Measurements from ENCODE around the gene PTGFR.

PTGFR gene, protein sequence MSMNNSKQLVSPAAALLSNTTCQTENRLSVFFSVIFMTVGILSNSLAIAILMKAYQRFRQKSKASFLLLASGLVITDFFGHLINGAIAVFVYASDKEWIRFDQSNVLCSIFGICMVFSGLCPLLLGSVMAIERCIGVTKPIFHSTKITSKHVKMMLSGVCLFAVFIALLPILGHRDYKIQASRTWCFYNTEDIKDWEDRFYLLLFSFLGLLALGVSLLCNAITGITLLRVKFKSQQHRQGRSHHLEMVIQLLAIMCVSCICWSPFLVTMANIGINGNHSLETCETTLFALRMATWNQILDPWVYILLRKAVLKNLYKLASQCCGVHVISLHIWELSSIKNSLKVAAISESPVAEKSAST

DNA sequence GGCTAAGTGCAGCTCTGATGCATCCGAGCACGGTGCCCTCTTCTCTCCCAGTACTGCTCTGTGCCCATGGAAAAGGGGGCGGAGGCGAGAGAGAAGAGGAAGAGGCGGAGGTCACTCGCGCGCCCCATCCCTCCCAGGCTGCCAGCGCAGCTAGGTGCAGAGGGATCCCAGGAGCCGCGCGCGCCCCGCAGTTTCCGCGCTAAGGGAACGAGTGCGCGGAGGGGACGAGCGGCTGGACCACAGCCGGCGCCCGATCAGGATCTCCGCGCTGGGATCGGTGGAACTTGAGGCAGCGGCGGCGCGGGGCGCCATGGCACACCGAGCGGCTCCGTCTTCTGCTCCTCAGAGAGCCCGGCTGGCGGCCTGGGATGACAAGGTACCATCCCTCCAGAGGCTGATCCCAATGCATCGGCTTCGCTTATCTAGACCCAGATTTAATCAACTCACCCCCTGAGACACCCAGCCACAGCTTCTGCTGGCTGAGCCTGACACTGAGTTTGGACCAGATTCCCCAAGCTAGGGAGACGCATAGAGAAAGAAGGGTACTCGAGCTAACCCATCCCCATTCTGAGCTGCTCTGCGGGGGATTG lies at the start of gene PTGFR:
Gene PTGFR (plus strand): TSS at position 114 of the 590 bp plus-strand sequence. CDS start 1,770 bp downstream, outside the sequence.
- ATAC-seq, result no peak

DNA sequence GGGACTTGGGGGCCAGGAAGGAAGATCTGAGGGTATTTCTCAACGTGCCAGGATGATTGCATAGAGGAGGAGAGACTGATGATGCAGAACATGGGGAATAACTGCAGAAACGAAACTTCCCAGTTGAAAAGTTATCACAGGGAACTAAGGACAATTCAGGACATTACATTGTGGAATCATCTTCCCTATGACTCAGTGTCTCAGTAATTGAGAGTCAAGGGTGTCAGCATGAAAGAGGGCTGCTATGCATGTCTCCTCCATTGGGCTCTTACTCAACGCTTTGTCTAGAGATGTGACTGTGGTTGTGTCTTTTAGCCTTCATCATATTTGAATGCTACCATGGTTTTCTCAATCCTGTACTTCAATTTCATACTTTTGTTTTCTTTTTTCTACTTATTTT lies 48.9 kb upstream of the PTGFR start:
- no peak for ATAC-seq

DNA sequence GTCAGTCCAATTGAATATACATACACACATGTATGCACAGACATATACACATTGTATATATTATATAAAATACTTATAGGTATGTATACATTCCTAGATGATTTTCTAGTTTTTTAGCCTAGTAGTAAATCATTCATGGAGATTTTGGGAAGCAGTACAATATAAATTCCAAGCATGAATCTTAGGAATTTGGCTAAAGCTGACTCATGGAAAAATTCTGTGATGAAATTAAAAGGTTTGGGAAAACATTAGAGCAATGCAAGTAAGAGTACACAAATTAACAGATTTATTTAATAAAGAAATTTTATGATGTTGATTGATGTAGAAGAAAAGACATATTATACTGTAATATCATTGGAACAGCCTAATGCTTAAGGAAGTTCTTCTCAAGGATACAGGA lies 43.7 kb upstream of the PTGFR start:
- ATAC-seq, result no peak

DNA sequence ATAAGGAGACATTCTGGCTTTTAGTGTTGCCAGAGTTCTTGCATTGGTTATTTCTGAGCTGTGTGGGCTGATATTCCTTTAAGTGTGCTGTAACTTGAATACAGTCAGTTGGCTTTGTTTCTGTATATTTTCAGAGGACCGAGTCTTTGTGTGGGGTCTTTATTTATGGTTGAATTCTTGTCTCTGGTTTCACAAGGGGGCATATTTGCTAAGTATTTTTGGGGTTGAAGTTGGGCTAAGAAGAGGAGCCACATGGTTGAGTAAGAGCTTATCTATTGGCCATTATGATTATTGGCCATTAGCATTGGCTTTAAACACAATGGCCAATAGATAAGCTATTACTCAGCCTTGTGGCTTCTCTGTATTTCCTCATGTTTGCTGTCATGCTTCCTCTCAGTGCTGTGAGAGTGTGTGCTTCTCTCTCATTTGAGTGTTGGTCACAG lies 26.3 kb upstream of the PTGFR start:
- ATAC-seq, result no peak

DNA sequence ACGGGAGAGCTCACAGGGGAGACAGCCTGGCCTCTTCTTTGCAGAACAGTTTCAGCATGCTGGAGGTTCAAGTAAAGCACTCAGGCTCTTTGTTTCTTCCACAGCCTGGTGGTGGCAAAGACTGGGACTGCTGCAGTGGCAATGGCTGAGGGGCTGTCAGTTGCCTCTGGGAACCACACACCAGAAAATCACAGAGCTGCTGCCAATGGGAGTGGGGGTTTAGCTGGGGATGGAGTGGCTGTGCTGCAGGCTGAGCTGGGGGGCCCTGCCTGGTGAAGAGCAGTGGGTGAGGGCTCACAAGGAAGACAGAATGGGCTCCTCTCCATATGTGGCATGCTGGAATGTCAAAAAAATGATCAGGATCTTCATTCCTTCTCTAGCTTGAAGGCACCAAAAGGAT lies 25.6 kb upstream of the PTGFR start:
- ATAC-seq, result no peak

DNA sequence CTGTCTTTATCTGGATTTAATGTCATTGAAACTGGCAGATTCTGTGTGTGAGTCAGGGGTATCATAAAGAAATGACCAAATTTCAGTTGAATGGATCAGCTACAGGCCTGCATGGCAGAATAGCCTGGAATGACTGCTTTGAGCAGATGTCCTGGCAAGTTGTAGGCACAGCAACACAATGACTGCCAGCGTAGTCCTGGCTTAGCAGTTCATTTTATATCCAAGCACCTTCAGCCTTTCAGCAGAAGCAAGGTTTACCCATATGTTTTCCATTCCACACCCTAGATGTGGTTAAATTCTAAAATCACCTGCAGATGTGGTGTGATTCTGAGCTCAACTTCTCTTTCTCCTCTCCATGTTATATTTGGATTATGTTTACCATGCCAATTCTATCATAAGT lies 22.3 kb upstream of the PTGFR start:
- no peak for ATAC-seq

DNA sequence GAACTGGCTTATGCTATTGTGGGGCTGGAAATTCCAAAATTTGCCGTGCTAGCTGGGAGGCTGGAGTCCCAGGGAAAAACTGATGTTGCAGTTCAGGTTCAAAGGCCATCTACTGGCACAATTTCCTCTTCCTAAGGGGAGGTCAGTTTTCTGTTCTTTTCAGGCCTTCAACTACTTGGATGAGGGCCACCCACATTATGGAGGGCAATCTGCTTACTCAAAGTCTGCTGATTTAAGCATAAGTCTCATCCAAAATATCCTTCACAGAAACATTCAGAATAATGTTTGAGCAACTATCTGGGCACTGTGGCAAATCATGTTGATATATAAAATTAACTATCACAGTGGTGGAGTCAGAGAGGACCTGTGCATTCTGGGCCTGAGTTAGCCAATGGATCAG lies 21.2 kb upstream of the PTGFR start:
- no peak for ATAC-seq

DNA sequence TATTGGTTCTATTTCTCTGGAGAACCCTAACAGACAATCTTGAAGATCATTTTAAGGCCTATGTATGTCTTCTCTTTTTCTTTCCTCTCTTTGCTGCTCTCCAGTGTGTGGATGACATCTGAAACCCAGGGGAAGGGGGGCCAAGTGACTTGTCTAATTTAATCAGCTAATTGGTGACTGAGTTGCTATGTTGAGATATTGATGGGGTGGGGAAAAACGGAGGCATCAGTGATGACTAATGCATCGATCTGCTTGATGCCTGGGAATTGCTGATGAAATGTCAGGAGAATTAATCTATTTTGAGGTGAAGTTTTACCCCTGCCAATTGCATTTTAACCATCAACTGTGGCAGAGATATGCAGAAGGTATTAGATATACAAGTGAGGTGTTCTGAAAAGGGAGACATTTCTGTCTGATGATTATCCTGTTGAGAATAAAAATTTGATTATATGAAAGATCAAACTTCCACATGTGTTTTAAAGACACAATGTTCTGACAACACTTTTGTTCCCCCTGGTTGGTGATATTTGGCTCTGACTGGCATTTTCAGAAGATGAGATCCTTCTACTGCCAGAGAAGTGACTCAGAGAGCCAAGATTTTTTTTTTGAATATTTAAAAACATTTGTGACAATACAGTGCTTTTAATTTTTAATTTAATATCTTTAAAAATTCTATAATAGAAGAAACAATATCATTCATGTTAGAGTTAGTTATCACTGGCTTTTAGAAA lies 18.7 kb upstream of the PTGFR start:
- no peak for ATAC-seq

DNA sequence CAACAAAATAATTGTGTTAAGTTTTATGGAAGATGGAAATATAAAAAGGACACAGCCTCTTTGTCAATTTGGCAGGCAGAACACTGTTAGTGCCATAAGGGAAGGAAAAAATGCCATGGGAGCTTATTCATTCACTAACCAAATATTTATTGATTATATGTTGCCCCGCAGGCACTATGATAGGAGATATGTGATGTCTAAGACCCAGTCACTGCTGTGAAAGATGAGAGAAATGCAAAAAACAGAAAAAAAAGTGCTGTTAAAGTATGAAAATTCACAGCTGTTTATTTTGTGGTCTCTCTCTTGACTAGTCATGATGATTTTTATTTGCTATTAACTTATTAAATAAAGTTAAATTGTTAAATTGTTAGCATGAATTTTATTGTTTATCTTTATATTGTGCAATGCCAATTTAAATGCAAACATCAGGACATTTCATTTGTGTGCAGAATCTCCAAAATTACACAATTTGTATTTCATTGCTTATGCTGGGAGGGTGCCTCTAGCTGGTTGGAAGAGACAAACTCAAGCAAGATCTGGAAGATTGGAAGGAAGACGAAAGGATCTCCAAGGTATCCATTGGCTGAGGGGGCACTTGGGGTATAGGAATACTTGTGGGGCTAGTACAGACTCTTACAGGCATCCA lies 17.8 kb upstream of the PTGFR start:
- ATAC-seq, result no peak

DNA sequence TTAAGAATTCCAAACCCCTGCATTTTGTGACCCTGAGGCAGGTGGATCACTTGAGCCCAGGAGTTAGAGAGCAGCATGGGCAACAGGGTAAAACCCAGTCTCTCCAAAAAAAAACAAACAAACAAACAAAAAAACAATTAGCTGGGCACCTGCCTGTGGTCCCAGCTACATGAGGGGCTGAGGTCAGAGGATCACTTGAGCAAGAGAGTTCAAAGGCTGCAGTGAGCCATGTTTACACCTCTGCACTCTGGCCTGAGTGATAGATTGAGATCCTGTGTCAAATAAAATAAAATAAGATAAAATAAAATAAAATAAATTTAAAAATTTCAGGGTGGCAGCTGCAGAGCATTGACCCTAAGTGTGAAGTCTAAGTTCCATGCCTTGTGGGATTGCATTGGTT lies 16.7 kb upstream of the PTGFR start:
- no peak for ATAC-seq

DNA sequence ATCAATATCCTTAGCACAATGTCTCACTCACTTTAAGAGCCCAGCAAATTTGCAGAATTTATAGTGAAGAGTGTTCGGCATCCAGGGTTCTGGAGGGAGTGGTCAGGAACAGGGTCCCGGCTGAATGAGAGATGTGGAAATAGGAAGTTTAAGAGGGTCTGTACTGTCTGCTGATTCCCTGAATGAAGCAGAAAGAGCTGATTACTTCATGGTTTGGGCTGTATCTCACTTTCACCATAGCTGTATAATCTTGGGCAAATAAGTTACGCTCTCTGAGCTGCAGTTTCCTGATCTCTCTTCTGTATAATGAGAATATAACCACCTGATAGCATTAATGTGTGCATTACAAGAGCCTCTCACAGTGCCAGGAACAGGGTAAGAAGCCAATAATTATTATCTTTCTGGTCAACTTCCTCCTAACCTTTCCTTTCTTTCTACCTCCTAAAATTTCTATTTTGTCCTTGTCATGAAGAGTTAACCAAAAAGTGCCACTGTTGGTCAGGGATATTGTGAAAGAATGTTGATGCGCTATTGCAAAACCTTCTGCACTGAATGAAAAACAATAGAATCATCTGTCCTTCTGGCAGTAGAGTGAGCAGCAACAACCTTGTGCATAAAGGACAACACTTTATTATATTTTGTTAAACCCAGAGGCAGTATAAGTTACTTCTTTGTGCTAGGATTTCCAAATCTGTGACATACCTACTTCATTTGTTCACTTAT lies 14.7 kb upstream of the PTGFR start:
- no peak for ATAC-seq

DNA sequence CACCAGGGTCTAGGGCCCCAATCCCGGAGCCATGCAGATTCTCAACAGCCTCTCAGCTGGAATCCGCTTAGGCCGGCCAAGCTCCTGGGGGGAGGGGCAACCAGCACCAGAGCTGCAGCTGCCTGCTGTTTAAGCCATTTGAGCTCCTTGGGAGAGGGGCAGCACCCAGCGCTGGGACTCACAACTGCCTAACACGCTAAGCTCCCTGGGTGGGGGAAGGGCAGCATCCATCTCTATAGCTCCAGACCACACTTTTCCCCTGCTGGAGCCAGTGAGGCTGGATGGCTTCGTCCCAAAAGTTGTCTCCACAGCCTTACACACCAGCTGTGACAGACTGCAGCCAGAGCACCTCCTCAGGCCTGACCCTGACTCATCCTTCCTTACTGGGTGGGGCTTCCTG lies 6.9 kb upstream of the PTGFR start:
- no peak for ATAC-seq

DNA sequence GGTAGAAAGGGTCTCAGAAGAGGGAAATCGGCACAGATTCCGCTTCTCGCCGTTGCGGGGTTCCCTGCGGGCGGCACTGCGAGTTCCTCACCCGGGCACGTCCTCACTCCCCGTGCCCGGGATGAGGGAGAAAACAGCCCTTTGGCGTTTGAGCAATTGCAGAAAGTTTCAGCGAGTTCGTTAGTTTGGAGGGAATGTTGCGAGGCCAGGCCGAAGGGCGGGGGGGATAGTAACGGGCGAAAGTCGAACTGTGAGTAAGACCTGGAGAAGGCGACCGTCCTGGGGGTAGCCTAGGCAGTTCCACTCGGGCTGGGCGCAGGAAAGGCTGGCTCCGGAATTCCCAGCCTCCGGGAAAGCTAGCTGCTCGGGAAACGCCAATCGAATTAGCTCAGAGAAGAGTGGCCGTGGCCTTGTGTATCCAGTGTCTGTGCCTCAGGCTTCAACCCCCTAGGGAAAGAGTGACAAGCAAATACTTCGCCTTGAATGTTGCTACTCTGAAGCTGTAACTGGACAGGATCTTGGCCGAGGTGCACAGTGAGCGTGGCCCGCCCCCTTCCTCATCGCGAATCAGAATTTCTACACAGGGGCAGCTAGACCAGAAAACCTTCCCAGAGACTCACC lies 787 bp downstream of the PTGFR start:
- ATAC-seq, result no peak

DNA sequence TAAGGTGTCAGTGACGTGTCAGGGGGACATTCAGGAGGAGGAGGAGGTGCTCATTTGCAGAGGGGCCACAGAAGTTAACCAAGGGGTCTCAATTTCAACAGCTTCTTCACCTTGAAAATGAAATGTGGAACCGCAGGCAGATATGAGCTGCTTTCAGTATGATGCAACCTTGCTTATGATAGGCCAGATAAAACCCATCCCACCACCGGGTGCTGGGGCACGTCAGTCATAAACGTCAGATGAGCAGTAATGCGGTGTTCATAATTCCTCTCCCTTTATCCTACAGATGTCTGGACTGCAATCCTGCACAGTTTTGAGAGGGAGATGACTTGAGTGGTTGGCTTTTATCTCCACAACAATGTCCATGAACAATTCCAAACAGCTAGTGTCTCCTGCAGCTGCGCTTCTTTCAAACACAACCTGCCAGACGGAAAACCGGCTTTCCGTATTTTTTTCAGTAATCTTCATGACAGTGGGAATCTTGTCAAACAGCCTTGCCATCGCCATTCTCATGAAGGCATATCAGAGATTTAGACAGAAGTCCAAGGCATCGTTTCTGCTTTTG lies 1.7 kb downstream of the PTGFR start:
- no peak for ATAC-seq

DNA sequence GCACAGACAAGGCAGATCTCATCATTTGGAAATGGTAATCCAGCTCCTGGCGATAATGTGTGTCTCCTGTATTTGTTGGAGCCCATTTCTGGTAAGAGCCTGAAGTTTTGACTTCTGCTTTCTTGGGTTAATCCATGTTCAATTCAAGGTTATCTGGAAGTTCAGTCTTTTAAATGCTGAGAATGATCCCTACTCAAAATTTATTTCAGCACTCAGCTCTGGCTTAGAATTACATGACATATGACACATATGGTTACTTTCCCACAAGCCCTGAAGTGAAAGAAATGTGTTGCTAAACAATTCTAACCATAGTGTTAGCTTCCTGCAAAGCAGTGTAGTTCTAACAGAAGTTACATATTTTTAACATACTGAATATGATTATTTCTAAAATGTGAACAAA lies 2.7 kb downstream of the PTGFR start:
- ATAC-seq, result no peak

DNA sequence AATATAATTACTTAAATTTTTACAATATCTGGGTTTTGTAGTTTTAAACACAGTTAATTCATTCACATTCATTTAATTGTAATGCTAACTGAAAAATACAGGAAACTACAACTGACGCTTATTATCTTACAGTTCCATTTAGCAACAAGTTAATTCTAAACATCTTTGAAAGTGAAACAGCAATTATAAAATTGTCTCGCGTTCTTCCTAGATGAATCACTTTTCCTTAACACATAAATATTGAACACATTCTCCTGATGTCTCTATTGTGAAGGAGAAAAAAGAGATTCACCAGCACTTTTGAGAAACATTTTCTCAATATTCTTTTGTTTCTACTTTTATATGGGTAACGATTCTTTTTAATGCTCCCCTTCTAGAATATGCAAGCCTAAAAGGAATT lies 6.4 kb downstream of the PTGFR start:
- no peak for ATAC-seq

DNA sequence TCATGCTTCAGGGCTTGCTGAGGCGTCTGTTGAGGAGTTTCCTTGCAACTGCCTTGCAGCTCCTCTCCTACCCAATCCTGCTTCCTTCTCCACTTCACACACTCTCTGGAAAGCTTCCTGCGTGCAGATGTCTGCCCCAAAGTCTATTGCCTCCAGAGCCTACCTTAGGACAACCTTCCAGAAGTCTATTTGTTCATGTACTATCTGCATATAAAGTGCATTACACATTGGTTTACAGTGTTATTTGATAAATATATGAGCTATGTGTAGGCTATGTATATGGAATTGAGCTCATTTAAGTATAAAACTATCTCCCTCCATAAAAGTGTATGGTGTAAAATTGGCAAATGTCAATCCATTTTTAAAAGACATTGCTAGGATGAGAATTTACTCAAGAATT lies 9.8 kb downstream of the PTGFR start:
- ATAC-seq, result no peak

DNA sequence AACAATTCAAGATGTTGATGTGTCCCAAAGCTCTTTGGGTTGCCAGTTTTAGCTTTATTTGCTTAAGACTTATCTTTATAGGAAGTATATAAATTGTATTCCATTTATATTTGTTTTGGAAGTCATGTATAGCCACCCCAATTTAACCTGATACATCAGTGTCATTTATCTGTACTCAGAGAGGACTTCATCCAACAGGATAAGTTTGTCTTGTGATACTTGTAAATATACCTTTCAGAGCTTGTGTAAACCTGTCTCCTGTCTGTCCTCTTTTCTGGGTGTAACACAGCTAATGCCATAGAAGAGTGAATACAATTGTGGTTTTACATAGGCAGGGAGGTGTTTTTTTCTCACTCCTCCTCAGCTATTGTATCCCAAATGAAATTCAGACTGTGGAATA lies 10.4 kb downstream of the PTGFR start:
- ATAC-seq, result no peak

DNA sequence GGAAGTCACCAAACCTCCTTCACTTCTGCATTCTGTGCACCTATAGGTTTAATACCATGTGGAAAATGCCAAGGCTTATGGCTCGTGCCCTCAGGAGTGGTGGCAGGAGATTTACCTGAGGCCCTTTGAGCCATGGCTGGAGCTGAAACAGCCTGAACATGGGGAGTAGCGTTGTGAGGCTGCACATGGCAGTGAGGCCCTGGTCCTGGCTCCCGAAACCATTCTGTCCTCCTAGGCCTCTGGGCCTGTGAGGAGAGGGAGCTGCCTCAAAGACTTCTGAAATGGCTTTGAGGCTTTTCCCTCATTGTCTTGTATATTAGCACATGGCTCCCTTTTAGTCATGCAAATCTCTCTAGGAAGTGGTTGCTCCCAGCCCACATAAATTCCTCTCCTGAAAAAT lies 20.6 kb downstream of the PTGFR start:
- ATAC-seq, result no peak

DNA sequence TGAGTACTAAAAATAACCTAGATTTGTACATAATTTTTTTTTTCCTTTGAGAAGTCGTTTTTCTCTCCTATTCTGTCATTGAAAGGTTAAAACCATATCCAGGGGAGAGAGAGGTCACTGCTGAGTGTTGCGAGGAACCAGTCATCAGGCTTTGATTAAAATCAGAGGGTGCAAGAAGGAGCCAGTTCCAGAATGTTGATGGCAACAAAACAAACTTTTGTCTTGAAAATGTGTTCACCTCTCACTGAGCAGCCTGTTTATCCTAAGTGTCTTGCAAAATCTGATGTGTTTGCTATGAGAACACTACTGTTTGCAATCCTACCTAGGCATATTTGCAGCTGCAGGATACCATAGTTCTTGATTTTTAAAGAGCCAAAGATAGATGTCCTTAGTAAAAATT lies 25.9 kb downstream of the PTGFR start:
- ATAC-seq, result no peak

DNA sequence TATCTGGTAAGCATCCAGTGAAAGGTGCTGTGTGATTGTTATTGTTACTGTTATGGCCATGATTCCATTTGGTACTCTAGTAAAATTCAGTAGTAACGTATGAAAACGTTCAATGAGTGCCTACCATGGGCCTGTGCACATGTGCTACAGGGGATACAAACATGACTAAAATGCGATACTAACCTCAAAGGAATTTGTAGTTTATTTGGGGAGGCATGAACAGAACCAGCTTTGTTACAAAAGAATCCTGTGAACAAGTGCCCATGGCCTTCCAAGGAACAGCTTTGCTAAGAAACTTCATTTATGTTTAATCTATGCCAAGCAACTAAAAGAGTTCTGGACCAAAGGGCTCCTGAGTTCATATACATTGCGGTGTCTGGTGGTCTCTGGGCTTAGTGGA lies 28.7 kb downstream of the PTGFR start:
- no peak for ATAC-seq

DNA sequence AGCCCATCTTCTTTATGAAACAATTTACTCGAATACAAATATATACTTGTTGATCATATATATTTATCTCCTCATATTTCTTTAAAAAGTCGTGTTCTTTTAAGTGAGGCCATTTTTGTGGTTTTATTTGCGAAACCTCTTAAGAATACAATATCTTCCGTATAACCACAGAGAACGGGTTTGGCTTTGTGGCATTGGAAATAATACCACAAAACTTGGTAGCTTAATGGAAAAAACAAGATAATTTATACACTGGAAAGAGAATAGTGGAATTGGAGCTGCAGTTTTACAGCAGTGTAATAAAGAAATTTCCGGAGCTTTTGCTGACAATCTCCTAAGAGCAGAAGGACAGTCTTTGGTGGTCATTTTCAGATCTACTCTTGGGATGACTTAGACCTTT lies 29.4 kb downstream of the PTGFR start:
- no peak for ATAC-seq
